ENCODE results near the gene IGFBP3. TPM values are rescaled to one million over a fixed set of nuclear protein-coding genes. Genes with fewer than 3 reads are reported as not detected.

The IGFBP3 gene
- total RNA-seq, 1 experiment from 2014 or later = 237 TPM

- POLR2A ChIA-PET (ENCODE audit: unreplicated experiment) = no interaction called here
- intact Hi-C loops (cut with micrococcal nuclease; ENCODE audit: unreplicated experiment) = no loop called here
- Histone ChIP-seq H3K4me3 (no peak overlapping the region), H3K9me3 (ENCODE audit: insufficient read depth, low read depth) (no peaks in the 10 kb centered on the region), H3K27ac (no peak overlapping the region), H3K79me2 (ENCODE audit: low read depth) (no peaks in the 10 kb centered on the region), H3K36me3 (ENCODE audit: low read depth) (no peaks in the 10 kb centered on the region), H2AFZ (no peak overlapping the region), H3K27me3 (ENCODE audit: insufficient read depth, low read depth) (no peaks in the 10 kb centered on the region), H3K4me2 (no peak overlapping the region), H3K9me2 (ENCODE audit: insufficient read depth) (no peaks in the 10 kb centered on the region), H3K4me1 (replicated peaks; ENCODE audit: insufficient read depth) (peaks cover 6% of the 10 kb centered on the region), H4K20me1 (ENCODE audit: insufficient read depth) (no peaks in the 10 kb centered on the region), H3F3A (ENCODE audit: insufficient read depth, low read depth) (no peaks in the 10 kb centered on the region)
- no TSS peak for BruUV-seq (replicated peaks)
- TF ChIP-seq EZH2 (IDR thresholded peaks at IDR 0.05; ENCODE audit: low read depth) = no peak
- TF ChIP-seq CTCF (conservative IDR thresholded peaks at IDR 0.05) = peak; percentile 44
- CTCF ChIA-PET = no interaction called here
- DNase-seq = peak in 1 of 2 experiments; percentile 34
These were observed 57.4 kb downstream of the IGFBP3 start for GRCh38 chr7:45863715-45864114.

Other genes starting within 250 kb of the IGFBP3 start
- not detected in 2 replicates for gene CCDC201, start 48.2 kb downstream of the IGFBP3 start, total RNA-seq (2021)
- gene IGFBP1, start 32.8 kb downstream of the IGFBP3 start, total RNA-seq (2021) = 0.33 and 0.92 TPM in 2 replicates